Measurements from ENCODE around the gene GAMT. TPM values are rescaled to one million over a fixed set of nuclear protein-coding genes. Genes with fewer than 3 reads are reported as not detected.

Gene GAMT
- total RNA-seq, 1 donor: 6.7 TPM

GRCh38 chr19:1438035-1438932, 36.9 kb upstream of the GAMT start, which contains the start of gene RPS15:
Gene RPS15, plus strand, starts transcription at chr19:1438396. Its CDS starts 30 bp downstream, at chr19:1438426.
- Histone ChIP-seq H3K9me3 (ENCODE audit: low read depth, low read length) (no peaks in the 10 kb centered on the region), H3K4me1 (ENCODE audit: insufficient read depth, low read length) (peaks cover 24% of the 10 kb centered on the region), H3K27me3 (ENCODE audit: insufficient read depth, low read length) (no peaks in the 10 kb centered on the region), H3K4me3 (ENCODE audit: low read length) (peak within 1 kb of the TSS; percentile 94)

- H3K4me1 ChIP-seq (ENCODE audit: insufficient read depth, low read length): peaks cover 24% of the 10 kb centered on the region
These were observed 36.3 kb upstream of the GAMT start for GRCh38 chr19:1437609-1438008.

GRCh38 chr19:1435378-1435989, 34.1 kb upstream of the GAMT start:
- Histone ChIP-seq H3K4me1 (ENCODE audit: insufficient read depth, low read length) (peaks cover 18% of the 10 kb centered on the region), H3K4me3 (ENCODE audit: low read length) (no peak overlapping the region), H3K27me3 (ENCODE audit: insufficient read depth, low read length) (no peaks in the 10 kb centered on the region), H3K9me3 (ENCODE audit: low read depth, low read length) (no peaks in the 10 kb centered on the region)

More at GRCh38 chr19:1437609-1438008, 36.3 kb upstream of the GAMT start:
- Histone ChIP-seq H3K9me3 (ENCODE audit: low read depth, low read length) (no peaks in the 10 kb centered on the region), H3K27me3 (ENCODE audit: insufficient read depth, low read length) (no peaks in the 10 kb centered on the region), H3K4me3 (ENCODE audit: low read length) (no peak overlapping the region)

- Histone ChIP-seq H3K9me3 (ENCODE audit: low read depth, low read length) (no peaks in the 10 kb centered on the region), H3K4me3 (ENCODE audit: low read length) (no peak overlapping the region), H3K4me1 (ENCODE audit: insufficient read depth, low read length) (peaks cover 13% of the 10 kb centered on the region), H3K27me3 (ENCODE audit: insufficient read depth, low read length) (no peaks in the 10 kb centered on the region)
These were observed 33.3 kb upstream of the GAMT start for GRCh38 chr19:1434577-1435060.

- H3K4me1 ChIP-seq (ENCODE audit: insufficient read depth, low read length): peaks cover 7% of the 10 kb centered on the region
- H3K4me3 ChIP-seq (ENCODE audit: low read length): no peak overlapping the region
- H3K27me3 ChIP-seq (ENCODE audit: insufficient read depth, low read length): no peaks in the 10 kb centered on the region
- H3K9me3 ChIP-seq (ENCODE audit: low read depth, low read length): no peaks in the 10 kb centered on the region
These were observed 32.7 kb upstream of the GAMT start for GRCh38 chr19:1434040-1434366.

- peaks cover 6% of the 10 kb centered on the region for H3K4me1 ChIP-seq (ENCODE audit: insufficient read depth, low read length)
- no peak overlapping the region for H3K4me3 ChIP-seq (ENCODE audit: low read length)
- H3K27me3 ChIP-seq (ENCODE audit: insufficient read depth, low read length): no peaks in the 10 kb centered on the region
- H3K9me3 ChIP-seq (ENCODE audit: low read depth, low read length): no peaks in the 10 kb centered on the region
These were observed 32.0 kb upstream of the GAMT start for GRCh38 chr19:1433119-1434039.

- Histone ChIP-seq H3K4me1 (ENCODE audit: insufficient read depth, low read length) (no peaks in the 10 kb centered on the region), H3K9me3 (ENCODE audit: low read depth, low read length) (no peaks in the 10 kb centered on the region), H3K27me3 (ENCODE audit: insufficient read depth, low read length) (no peaks in the 10 kb centered on the region), H3K4me3 (ENCODE audit: low read length) (no peak overlapping the region)
These were observed 31.2 kb upstream of the GAMT start for GRCh38 chr19:1432507-1432887.

- Histone ChIP-seq H3K4me1 (ENCODE audit: insufficient read depth, low read length) (no peaks in the 10 kb centered on the region), H3K27me3 (ENCODE audit: insufficient read depth, low read length) (no peaks in the 10 kb centered on the region), H3K9me3 (ENCODE audit: low read depth, low read length) (no peaks in the 10 kb centered on the region), H3K4me3 (ENCODE audit: low read length) (no peak overlapping the region)
These were observed 30.6 kb upstream of the GAMT start for GRCh38 chr19:1431759-1432506.

GRCh38 chr19:1430246-1430645, 28.9 kb upstream of the GAMT start:
- Histone ChIP-seq H3K9me3 (ENCODE audit: low read depth, low read length) (no peaks in the 10 kb centered on the region), H3K27me3 (ENCODE audit: insufficient read depth, low read length) (no peaks in the 10 kb centered on the region), H3K4me3 (ENCODE audit: low read length) (no peak overlapping the region), H3K4me1 (ENCODE audit: insufficient read depth, low read length) (no peaks in the 10 kb centered on the region)

GRCh38 chr19:1429750-1430149, 28.4 kb upstream of the GAMT start:
- Histone ChIP-seq H3K4me1 (ENCODE audit: insufficient read depth, low read length) (no peaks in the 10 kb centered on the region), H3K4me3 (ENCODE audit: low read length) (no peak overlapping the region), H3K9me3 (ENCODE audit: low read depth, low read length) (no peaks in the 10 kb centered on the region), H3K27me3 (ENCODE audit: insufficient read depth, low read length) (no peaks in the 10 kb centered on the region)

GRCh38 chr19:1428738-1429391, 27.5 kb upstream of the GAMT start:
- no peaks in the 10 kb centered on the region for H3K9me3 ChIP-seq (ENCODE audit: low read depth, low read length)
- H3K4me1 ChIP-seq (ENCODE audit: insufficient read depth, low read length): no peaks in the 10 kb centered on the region
- H3K4me3 ChIP-seq (ENCODE audit: low read length): no peak overlapping the region
- no peaks in the 10 kb centered on the region for H3K27me3 ChIP-seq (ENCODE audit: insufficient read depth, low read length)

GRCh38 chr19:1427221-1427920, 26.0 kb upstream of the GAMT start:
- H3K27me3 ChIP-seq (ENCODE audit: insufficient read depth, low read length): no peaks in the 10 kb centered on the region
- H3K4me3 ChIP-seq (ENCODE audit: low read length): no peak overlapping the region
- no peaks in the 10 kb centered on the region for H3K9me3 ChIP-seq (ENCODE audit: low read depth, low read length)
- no peaks in the 10 kb centered on the region for H3K4me1 ChIP-seq (ENCODE audit: insufficient read depth, low read length)

GRCh38 chr19:1426736-1427135, 25.4 kb upstream of the GAMT start:
- Histone ChIP-seq H3K4me3 (ENCODE audit: low read length) (no peak overlapping the region), H3K27me3 (ENCODE audit: insufficient read depth, low read length) (no peaks in the 10 kb centered on the region), H3K4me1 (ENCODE audit: insufficient read depth, low read length) (no peaks in the 10 kb centered on the region), H3K9me3 (ENCODE audit: low read depth, low read length) (no peaks in the 10 kb centered on the region)

All from mononuclear cell (primary cell).